Fibroblast of upper back skin (primary cell): Measurements from ENCODE around the gene SOX15.
A peak's percentile ranks its signal among the peaks of the same experiment; 100 is the strongest.

ENCODE experiments used
- DNase-seq: peaks from one replicate; pipeline ENCODE4 v3.0.0-alpha.2; 2013

The SOX15 gene

DNA sequence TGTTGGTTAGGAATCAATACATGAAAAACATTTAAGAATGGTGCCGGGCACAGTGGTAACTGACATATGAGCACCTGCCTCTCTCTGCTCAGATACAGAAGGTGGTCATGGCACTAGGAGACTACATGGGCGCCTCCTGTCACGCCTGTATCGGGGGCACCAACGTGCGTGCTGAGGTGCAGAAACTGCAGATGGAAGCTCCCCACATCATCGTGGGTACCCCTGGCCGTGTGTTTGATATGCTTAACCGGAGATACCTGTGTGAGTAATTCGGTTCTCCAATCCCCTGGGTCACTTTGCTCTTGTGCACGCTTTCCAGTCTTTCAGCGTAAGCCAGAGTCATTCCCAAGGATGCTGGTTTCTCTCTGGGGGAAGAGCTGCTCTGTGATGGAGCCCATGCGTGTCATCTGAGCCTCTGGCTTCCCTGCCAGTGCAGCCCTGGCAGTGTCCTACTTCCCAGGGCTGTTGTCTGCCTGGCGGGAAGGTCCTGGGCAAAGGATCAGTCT lies 13.4 kb downstream of the SOX15 start:
- DNase-seq: no peak

DNA sequence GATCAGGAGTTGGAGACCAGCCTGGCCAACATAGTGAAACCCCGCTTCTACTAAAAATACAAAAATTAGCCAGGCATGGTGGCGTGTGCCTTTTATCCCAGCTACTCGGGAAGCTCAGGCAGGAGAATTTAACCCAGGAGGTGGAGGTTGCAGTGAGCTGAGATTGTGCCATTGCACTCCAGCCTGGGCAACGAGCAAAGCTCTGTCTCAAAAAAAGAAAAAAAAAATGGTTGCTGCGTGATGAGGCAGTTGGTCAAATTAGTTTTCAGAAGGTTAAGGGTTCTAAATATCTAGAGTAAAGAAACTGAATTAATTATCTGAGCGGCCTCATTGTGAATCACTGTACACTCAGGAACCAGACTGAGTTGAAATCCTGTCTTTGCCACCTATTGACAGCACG lies 13.9 kb downstream of the SOX15 start:
- no peak for DNase-seq

DNA sequence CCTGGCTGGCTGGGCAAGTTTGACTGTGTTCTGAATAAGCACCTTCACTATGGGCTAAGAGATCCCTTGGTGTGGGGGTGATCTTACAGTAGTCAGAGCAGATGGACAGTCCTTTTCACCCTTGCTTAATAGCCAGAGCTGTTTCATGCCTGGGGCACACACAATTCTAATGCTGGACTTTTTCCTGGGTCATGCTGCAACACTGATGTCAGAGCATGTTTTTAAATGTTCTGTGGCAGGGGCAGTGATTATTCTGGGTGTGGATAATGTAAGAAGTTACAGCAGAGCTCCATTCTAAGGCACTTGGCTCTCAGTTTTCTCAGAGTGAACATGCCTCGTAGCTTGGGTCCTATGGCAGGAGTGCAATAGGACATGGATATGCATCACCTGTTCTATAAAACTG lies 14.4 kb downstream of the SOX15 start:
- DNase-seq: no peak

- no peak for DNase-seq
Observed at GRCh38 chr17:7574176-7574953, 15.5 kb downstream of the SOX15 start.

DNA sequence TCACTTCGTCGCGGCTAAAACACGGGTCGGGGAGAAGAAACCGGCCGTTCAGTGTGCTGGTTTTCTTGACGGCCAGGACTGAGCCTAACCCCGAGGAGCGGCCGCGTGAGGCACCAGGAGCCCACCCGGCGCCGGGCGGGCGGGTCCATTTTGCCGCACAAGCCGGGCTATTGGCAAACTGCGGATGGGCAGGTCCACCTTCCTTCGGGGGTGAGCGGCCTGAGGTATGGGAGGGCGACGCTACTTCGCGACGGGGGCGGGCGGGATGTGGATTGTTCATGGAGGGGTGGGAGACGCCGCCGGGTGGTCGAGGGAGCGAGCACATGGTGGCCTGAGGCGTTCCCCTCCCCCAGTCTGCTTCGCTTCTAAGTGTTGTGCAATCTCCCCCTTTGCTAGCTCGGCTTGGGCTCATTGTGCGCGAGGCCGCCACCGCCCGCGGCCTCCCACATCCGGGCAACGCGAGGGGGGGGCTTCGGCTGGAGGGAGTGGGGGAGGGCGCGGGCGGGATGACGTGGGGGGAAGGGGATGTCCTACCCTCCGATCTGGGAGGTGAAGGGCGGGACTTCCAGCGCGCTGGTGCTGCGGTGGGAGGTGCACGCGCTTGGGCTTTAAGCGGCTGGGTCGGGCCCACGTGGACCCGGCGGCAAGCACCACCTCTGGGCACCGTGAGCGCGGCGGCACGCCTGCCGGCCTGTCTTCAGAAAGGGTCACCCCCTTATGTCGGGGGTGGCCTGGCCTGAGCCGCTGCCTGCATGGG lies 16.4 kb downstream of the SOX15 start:
- peak; percentile 93 for DNase-seq

- DNase-seq: peak; percentile 99
Observed at GRCh38 chr17:7572588-7573323, 17.1 kb downstream of the SOX15 start.

- no peak for DNase-seq
Observed at GRCh38 chr17:7572338-7572587, 17.6 kb downstream of the SOX15 start.

DNA sequence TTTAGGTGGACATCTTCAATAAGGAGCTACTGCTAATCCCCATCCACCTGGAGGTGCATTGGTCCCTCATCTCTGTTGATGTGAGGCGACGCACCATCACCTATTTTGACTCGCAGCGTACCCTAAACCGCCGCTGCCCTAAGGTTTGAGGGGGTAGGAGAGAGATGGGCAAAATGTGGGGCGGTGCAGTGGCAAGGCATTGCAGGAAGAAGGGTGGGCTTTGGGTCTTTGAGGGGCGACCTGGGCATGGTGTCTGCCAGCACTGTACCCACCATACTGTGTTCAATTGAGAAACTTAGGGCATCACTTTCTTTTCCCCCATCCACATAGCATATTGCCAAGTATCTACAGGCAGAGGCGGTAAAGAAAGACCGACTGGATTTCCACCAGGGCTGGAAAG lies 19.5 kb downstream of the SOX15 start:
- DNase-seq: no peak

GRCh38 chr17:7569571-7569970 lies 20.3 kb downstream of the SOX15 start:
- DNase-seq: no peak

DNA sequence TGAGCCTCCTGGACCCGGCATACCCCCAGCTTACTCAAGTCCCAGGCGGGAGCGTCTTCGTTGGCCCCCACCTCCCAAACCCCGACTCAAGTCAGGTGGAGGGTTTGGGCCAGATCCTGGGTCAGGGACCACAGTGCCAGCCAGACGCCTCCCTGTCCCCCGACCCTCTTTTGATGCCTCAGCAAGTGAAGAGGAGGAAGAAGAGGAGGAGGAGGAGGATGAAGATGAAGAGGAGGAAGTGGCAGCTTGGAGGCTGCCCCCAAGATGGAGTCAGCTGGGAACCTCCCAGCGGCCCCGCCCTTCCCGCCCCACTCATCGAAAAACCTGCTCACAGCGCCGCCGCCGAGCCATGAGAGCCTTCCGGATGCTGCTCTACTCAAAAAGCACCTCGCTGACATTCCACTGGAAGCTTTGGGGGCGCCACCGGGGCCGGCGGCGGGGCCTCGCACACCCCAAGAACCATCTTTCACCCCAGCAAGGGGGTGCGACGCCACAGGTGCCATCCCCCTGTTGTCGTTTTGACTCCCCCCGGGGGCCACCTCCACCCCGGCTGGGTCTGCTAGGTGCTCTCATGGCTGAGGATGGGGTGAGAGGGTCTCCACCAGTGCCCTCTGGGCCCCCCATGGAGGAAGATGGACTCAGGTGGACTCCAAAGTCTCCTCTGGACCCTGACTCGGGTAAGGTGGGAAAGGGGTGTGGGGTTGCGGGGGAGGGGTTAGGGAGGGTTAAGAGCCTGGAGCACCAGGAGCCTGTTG lies 26.6 kb downstream of the SOX15 start:
- no peak for DNase-seq

DNA sequence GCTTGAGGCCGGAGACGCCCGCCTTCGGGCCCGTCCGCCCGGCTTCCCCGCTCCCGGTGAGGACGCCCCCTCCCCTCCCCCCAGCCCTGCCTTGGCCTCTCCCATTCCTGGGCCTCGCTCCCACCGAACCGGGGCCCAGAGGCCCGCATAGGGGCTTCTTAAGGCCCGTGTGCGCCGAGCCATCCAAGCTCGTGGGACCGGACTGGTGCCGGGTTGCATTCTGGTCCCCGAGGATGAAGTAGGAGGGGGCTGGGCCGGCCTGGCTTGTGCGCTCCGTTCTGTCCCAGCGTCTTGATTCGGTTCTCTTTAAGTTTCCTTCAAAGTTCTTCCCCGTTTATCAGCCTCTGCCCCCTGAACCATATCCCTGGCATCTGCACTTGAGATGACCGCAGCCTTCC lies 27.7 kb downstream of the SOX15 start:
- no peak for DNase-seq

GRCh38 chr17:7561589-7562207 lies 28.2 kb downstream of the SOX15 start, which contains the start of gene SENP3:
Gene SENP3, plus strand, starts transcription at chr17:7561919. Its CDS starts 1,158 bp downstream, at chr17:7563077.
- DNase-seq: peak; percentile 87

GRCh38 chr17:7561028-7561575 lies 28.8 kb downstream of the SOX15 start:
- DNase-seq: peak; percentile 83

DNA sequence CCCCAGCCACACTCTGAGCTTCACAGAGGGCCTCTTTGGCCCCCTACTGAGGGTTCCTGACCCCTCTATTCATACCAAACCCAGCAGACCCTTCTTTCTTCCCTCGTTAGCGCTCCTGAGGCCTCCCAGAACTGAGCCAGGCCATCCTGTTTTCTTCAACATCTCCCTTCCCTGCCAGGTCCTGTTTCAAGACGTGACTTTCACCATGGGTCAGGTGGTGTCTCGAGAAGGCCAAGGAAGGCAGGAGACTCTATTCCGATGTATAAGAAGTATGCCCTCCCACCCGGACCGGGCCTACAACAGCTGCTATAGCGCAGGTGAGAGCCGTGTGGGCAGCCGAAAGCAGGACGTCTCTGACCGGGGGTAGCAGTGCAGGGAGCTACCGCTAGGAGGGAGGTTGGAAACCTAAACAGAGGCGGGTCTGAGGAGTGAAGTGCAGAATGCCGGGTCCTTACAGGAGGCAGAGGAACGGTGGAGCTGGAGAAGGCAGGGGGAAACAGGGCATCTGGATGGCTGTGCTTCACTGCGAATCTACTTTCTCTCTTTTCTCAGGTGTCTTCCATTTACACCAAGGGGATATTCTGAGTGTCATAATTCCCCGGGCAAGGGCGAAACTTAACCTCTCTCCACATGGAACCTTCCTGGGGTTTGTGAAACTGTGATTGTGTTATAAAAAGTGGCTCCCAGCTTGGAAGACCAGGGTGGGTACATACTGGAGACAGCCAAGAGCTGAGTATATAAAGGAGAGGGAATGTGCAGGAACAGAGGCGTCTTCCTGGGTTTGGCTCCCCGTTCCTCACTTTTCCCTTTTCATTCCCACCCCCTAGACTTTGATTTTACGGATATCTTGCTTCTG lies 29.5 kb downstream of the SOX15 start:
- DNase-seq: peak; percentile 57

DNA sequence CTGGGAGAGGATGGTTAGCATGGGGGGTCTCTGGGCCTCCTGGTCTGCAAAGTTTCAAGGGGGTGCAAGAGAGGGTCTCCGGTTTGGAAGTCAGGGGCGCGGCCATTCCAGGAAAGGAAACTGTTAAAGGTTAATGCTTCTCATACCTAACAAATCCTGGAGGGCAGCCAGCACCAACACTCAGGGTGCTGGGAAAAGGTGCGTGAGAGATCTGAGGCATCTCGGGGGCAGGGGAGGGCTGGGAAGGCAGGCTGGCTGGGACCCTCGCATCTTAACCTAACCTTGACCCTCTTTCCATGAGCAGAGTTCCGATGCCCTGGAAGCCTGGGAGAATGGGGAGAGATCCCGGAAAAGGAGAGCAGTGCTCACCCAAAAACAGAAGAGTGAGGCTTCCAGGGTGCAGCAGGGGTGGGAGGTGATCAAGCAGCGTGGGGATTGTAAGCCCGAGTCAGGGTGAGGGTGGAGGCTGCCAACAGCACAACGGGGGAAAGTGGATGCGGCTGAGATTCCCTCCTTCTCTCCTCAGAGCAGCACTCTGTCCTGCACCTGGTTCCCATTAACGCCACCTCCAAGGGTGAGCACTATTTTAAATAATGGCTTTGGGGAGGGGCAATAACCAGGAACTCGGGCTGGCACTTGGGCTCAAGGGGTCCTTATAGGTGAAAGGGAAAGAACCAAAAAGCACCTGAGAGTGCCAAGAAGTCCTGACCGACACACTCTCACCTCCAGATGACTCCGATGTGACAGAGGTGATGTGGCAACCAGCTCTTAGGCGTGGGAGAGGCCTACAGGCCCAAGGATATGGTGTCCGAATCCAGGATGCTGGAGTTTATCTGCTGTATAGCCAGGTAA lies 30.3 kb downstream of the SOX15 start:
- no peak for DNase-seq

GRCh38 chr17:7558544-7559319 lies 31.2 kb downstream of the SOX15 start, which contains the start of gene TNFSF13:
Gene TNFSF13, plus strand, starts transcription at chr17:7558750. Its CDS starts 290 bp downstream, at chr17:7559040.
- DNase-seq: no peak

DNA sequence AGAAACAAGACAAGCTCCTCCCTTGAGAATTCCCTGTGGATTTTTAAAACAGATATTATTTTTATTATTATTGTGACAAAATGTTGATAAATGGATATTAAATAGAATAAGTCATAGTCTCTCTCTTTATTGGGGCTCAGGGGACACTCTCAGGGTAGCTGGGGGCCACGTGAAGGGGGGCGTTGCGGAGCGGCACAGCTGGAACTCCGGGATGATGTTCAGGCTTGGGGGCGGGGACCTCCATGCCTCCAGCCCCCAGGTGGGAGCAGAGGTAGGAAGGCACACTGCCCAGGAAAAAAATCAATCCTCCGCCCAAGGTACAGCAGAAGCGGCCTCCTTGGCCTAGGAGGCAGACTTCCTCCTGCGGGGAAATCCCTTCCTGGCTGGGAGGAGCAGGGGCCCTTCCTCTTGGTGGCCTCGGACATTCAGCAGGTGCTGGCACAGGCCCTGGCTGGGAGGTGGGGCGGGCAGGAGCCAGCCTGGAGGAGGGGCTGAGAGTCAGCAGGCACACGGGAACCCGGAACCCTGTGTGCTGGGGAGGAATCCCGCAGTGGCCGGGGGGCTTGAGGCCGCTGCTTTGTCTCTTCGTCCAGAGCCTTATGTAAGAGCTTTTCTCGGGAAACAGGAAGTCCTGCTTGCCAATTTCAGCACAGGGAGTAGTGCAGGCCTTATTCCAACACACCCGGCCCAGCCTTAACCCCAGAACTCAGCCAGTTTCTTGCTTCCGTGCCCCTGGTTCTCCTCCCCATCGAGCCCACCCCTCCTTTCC lies 31.9 kb downstream of the SOX15 start:
- DNase-seq: peak; percentile 57

DNA sequence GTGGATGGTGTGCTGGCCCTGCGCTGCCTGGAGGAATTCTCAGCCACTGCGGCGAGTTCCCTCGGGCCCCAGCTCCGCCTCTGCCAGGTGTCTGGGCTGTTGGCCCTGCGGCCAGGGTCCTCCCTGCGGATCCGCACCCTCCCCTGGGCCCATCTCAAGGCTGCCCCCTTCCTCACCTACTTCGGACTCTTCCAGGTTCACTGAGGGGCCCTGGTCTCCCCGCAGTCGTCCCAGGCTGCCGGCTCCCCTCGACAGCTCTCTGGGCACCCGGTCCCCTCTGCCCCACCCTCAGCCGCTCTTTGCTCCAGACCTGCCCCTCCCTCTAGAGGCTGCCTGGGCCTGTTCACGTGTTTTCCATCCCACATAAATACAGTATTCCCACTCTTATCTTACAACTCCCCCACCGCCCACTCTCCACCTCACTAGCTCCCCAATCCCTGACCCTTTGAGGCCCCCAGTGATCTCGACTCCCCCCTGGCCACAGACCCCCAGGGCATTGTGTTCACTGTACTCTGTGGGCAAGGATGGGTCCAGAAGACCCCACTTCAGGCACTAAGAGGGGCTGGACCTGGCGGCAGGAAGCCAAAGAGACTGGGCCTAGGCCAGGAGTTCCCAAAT lies 32.6 kb downstream of the SOX15 start:
- DNase-seq: no peak
